Astrocyte of the cerebellum (primary cell): Measurements from ENCODE around the gene PXDC1.

ENCODE experiments used
- DNase-seq: peaks from one replicate; pipeline ENCODE4 v3.0.0-alpha.2; 2011; ENCODE audit warnings: low read depth
- H3K4me3 ChIP-seq: 2 replicates; pipeline ENCODE4 v1.5.1; 2011; ENCODE audit warnings: mild to moderate bottlenecking, low read depth, low read length, moderate library complexity
- CTCF ChIP-seq: IDR thresholded peaks from 2 replicates; pipeline ENCODE4 v1.5.1; 2012; ENCODE audit warnings: low read length, low read depth, moderate library complexity, mild to moderate bottlenecking; ENCODE audit errors: missing control alignments
- in situ Hi-C: cut with HindIII; loops from 2 replicates; pipeline ENCODE4 v1.10.0; 2017; ENCODE audit warnings: low sequenced_read_pairs

The PXDC1 gene

GRCh38 chr6:3707751-3708412, 43.6 kb downstream of the PXDC1 start:
- no peak overlapping the region for H3K4me3 ChIP-seq
- DNase-seq: no peak
- TF ChIP-seq CTCF: no peak
- in situ Hi-C loops: no loop called here

GRCh38 chr6:3707024-3707423, 44.5 kb downstream of the PXDC1 start:
- H3K4me3 ChIP-seq: no peak overlapping the region
- no peak for TF ChIP-seq CTCF
- no peak for DNase-seq
- in situ Hi-C loops: no loop called here

GRCh38 chr6:3706547-3706946, 45.0 kb downstream of the PXDC1 start:
- in situ Hi-C loops: no loop called here
- H3K4me3 ChIP-seq: no peak overlapping the region
- DNase-seq: no peak
- TF ChIP-seq CTCF: no peak

GRCh38 chr6:3701631-3702030, 49.9 kb downstream of the PXDC1 start:
- DNase-seq: no peak
- in situ Hi-C loops: no loop called here
- TF ChIP-seq CTCF: no peak
- H3K4me3 ChIP-seq: no peak overlapping the region

GRCh38 chr6:3699231-3699630, 52.3 kb downstream of the PXDC1 start:
- TF ChIP-seq CTCF: no peak
- no peak overlapping the region for H3K4me3 ChIP-seq
- in situ Hi-C loops: no loop called here
- DNase-seq: no peak

- in situ Hi-C loops: no loop called here
- peak; percentile 16 for TF ChIP-seq CTCF
- H3K4me3 ChIP-seq: no peak overlapping the region
- DNase-seq: peak; percentile 26
Measured at GRCh38 chr6:3698021-3698420, 53.5 kb downstream of the PXDC1 start.

GRCh38 chr6:3697609-3698008, 53.9 kb downstream of the PXDC1 start:
- no peak for TF ChIP-seq CTCF
- peak; percentile 94 for DNase-seq
- no peak overlapping the region for H3K4me3 ChIP-seq
- in situ Hi-C loops: no loop called here
